Measurements from ENCODE around the gene ANKRD9.
"Not testable (repeated sequence)": the region's sequence is repeated elsewhere in the genome, so short reads cannot be mapped to it uniquely, and the experiment has no call there.

GRCh38 chr14:102550927-102551401 is 41.4 kb upstream of the ANKRD9 start:
- not testable (repeated sequence) for TF ChIP-seq TAF1 (IDR thresholded peaks at IDR 0.05; ENCODE audit: low read depth); SMC3 (conservative IDR thresholded peaks at IDR 0.05; ENCODE audit: poor library complexity); REST (IDR thresholded peaks at IDR 0.05; ENCODE audit: borderline replicate concordance); CTCF (IDR thresholded peaks at IDR 0.05; ENCODE audit: poor library complexity, severe bottlenecking); EZH2 (IDR thresholded peaks at IDR 0.05; ENCODE audit: borderline replicate concordance, insufficient read depth, low read length, poor library complexity, severe bottlenecking); EP300 (conservative IDR thresholded peaks at IDR 0.05; ENCODE audit: poor library complexity, severe bottlenecking); POLR2AphosphoS5 (IDR thresholded peaks at IDR 0.05)

All from neural cell (in vitro differentiated cells).